COLO829 (cell line): ENCODE results near the gene EPX.

ENCODE experiments used
- DNase-seq: peaks from one replicate; pipeline ENCODE4 v3.0.0; 2012; ENCODE audit warnings: low spot score

EPX gene

GRCh38 chr17:58227733-58228132 is 35.2 kb downstream of the EPX start:
- DNase-seq = no peak

DNA sequence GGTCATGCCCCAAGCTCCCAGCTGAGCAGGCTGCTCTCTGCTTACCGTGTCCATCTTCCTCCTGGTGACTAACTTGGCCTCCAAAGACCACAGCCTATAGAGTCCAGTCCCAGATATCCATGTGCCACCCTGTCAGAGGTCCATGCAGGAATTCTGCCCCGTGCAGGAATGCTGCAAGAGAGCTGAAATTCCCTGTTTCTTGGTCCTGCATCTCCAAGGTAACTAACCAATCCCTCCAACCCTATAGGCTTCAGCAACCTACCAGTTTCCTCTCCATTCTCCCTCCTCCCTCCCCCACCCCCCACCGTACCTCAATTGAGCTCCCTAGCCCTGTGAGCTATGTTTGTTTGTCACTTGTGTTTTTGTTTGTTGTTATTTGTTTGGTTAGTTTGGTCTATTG is 36.2 kb downstream of the EPX start:
- no peak for DNase-seq

GRCh38 chr17:58229384-58229783 is 36.9 kb downstream of the EPX start:
- no peak for DNase-seq

DNA sequence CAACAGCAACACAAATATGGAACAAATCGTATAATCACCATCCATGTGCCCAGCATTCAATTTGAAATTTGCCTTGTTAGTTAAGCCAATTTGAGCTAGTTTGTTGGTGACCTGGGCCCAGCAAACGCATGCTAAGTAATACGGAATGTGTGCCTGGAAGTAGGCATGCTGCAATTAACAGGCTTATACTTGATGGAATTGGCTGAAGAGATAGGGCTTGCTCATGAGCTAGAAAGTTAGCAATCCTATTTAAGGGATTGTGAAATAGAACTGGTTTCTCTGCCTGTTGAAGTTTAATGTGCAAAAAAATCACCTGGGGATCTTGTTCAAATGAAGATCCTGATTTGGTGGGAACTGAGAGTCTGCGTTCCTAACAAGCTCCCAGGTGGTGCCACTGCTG is 37.4 kb downstream of the EPX start:
- no peak for DNase-seq

- no peak for DNase-seq
Observed at GRCh38 chr17:58231641-58232040, 39.1 kb downstream of the EPX start.

DNA sequence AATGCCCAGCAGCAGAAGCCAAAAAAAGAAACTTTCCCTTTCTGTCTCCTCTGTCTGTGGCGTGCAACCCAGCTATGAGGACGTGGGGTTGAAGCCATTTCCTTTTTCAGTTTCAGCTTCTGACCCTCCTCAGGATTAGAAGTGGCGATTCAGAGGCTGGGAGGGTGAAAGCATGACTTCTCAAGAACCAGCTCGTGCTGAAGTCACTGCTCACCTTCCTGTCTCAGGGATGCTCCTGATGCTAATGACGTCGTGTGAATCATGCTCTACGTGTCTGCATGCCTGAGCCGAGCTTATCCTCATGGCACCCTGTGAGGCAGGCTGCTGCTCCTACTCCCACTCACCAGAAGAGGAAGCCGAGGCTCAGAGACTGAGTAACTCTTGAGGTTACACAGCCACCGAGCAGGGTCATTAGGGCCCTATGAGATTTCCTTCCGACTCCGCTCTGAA is 40.2 kb downstream of the EPX start:
- no peak for DNase-seq

- DNase-seq = no peak
Observed at GRCh38 chr17:58233543-58233942, 41.0 kb downstream of the EPX start.

DNA sequence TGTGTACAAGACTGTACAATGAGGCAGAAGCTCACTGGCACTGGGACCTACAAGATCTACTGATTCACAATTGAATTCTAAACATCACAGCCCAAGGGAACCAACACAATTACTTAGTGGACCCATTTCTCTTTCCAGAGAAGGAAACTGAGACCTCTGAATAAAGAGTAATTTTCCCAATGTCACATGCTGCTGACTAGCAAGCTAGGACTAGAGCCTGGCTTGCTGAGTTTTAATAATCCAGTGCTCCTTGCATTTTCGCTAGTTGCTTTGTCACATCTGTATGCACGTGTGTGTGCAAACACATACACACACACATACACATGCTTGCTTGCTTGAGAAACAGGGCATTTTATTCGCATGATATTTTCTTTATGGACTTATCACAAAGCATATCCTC is 42.0 kb downstream of the EPX start:
- DNase-seq = no peak

GRCh38 chr17:58235821-58236220 is 43.3 kb downstream of the EPX start:
- no peak for DNase-seq

DNA sequence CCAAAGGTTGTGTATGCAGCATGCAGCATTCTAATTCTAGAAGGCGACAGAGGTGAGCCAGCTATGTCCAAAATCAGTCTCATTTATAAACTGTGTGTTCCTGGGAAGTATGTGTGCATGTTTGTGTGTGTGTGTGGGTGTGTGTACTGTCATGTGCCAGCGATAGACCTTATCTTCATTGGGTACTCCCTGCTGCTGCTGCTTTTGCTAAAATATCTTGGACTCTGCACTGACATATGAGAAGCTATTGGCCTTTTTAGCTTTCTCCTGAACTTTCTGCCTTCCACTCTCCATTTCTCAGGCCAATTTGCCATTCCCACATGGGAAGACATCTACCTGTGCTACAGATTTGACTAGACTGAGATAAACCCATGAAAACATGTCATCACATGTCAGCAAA is 43.9 kb downstream of the EPX start:
- DNase-seq = no peak

GRCh38 chr17:58238147-58238634 is 45.7 kb downstream of the EPX start, which contains the start of gene LPO:
TSS of gene LPO (plus strand) at chr17:58238584. CDS start at chr17:58242980, 4,396 bp downstream.
- no peak for DNase-seq

DNA sequence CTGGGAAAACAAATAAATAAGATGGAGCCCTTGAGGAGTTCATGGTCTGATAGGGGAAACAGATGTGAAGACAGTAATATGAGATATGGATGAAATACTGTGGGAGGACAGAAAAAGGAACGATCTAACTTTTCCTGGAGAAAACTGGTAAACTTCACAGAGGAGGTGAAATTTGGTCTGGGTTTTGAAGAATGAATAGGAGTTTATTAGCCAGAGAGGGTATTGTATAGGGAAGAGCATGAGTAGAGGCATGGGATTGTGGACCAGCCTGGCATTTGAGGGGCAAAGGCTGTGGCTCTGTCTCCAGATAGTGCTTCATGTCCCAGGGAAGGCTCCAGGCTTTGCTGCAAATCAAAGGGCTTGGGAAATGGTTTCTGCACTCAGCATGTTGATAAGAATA is 47.5 kb downstream of the EPX start:
- DNase-seq = no peak

- DNase-seq = no peak
Observed at GRCh38 chr17:58242171-58242784, 49.8 kb downstream of the EPX start.

DNA sequence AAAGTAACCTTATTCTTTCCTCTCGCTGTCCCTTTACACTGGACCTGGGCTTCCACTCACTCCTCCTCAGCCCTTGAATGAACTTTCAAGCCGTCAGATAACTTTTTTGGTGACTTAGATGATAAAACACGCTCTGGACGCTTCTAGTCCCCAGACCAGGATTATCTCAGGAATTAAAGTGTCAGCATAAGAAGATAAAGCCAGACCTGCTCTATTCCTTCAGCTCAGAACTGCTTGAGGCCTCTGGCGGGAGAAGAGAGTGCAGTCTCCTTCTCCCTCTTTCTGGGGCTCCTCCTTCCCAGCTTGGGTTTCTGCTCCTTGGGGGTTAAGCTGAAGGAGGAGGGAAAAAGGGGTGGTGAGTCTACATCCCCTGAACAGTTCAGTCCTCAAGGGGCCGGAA is 52.4 kb downstream of the EPX start:
- DNase-seq = no peak

GRCh38 chr17:58245428-58246103 is 53.0 kb downstream of the EPX start:
- no peak for DNase-seq

- DNase-seq = no peak
Observed at GRCh38 chr17:58246104-58246740, 53.7 kb downstream of the EPX start.

DNA sequence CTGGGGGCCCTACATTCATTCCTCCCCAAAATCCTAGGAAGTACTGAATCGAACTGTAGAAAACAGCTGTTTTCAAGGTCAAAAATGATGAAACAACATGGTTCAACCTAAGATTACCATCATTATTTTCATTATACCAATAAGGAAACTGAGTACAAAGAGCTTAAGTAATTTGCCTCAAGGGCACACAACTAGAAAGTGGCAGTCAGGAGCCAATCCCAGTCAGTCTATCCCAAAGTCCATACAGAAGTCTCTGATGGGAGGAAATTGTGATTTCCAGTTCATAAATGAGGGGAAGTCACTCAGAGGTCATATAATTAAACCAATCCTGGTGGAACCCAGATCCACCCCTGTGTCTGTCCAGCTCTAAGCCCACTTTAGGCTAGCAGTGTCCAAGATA is 54.3 kb downstream of the EPX start:
- no peak for DNase-seq

DNA sequence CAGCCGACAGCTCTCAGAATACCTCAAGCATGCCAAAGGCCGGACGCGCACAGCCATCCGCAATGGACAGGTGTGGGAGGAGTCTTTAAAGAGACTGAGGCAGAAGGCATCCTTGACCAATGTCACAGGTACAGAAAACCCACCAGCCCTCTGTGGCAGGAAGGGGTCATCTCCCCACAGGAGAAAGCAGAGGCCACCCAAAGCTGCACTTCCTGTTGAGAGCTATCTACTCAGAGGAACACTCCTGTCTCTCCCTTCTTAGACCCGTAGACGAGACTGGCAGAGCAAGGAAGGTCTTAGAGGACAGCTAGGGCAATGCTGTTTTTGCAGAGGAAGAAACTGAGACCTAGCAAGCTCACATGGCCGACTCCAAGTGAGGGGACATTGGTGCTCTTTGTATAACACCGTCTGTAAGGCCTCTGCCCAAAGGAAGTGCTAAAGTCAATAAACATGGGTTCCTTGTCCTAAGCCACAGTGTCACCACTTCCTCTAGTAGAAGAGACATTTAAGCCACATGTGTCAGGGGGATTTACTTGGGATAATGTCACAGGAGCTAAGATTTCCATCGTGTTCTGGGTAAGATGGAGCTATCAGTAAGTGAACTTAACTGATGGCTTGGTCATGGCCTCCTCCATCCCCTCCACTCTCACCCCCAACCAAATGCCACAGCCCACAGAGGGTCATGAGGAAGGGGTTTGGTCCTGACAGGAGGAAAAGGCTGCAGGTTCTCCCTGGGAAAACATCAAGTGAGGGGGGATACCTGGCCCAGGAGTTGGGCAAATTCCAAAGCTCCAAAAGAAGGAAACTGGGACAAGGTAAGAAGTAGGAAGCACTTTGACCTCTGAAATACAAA is 55.2 kb downstream of the EPX start:
- no peak for DNase-seq

DNA sequence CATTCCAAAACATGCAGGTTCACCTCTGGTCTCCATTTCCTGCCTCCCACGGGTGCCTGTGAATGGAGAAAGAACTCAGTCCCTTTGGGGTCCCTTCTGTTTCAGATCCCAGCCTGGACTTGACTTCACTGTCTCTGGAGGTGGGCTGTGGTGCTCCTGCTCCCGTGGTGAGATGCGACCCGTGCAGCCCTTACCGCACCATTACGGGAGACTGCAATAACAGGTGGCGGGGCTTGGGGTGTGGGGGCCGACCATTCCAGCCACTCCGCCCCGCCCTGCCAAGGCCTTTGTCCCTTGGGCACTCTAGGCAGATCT is 56.4 kb downstream of the EPX start:
- no peak for DNase-seq

- peak; percentile 69 for DNase-seq
Observed at GRCh38 chr17:58249270-58250133, 57.0 kb downstream of the EPX start.

GRCh38 chr17:58250344-58251011 is 58.0 kb downstream of the EPX start:
- peak; percentile 22 for DNase-seq
